HG02852 (cell line): ENCODE results near the gene NPIPA1.
"Not testable (repeated sequence)": the region's sequence is repeated elsewhere in the genome, so short reads cannot be mapped to it uniquely, and the experiment has no call there.

ENCODE experiments used
- ATAC-seq: cut with Tn5 transposase; IDR thresholded peaks from one replicate; pipeline ENCODE4 v1.9.1; 2021; ENCODE audit warnings: mild to moderate bottlenecking, moderate library complexity; ENCODE audit not compliant: unreplicated experiment

The NPIPA1 gene

GRCh38 chr16:14937143-14937542 is at the start of gene NPIPA1:
NPIPA1 (plus strand) TSS chr16:14937443; CDS start chr16:14937443, 0 bp downstream.
- ATAC-seq = not testable (repeated sequence)

DNA sequence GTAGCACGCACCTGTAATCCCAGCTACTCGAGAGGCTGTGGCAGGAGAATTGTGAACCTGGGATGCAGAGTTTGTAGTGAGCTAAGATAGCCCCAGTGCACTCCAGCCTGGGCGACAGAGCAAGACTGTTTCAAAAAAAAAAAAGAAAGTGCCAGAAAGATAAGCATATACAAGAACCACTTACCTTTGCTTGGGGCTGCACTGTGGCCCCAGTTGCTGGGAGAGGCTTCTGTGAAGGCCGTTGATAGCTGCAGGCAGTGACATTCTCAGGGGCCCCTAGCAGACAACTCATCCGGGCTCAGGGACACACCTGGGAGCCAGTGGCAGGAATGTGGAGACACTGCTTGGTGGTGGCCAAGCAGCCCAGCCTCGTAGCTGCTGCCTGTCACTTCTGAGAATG is 45.1 kb upstream of the NPIPA1 start:
- not testable (repeated sequence) for ATAC-seq

DNA sequence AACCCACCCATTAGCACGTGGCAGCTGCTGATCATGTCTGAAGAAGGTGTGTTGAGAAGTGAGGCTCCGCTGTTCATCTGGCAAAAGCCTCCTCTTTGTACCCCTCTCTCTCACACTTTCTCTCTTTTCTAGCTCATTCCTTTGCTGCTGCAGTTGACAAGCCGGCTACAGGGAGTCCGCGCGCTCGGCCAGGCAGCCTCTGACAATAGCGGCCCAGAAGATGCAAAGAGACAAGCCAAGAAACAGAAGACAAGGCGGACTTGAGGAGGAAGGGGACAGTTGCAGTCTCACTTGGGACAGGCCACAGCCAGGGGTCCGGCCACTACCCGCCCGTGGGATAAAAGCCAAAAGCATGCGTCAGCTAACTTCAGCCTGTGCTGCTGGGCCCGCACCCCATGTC is 41.9 kb upstream of the NPIPA1 start:
- ATAC-seq = not testable (repeated sequence)

GRCh38 chr16:14896023-14896422 is 41.2 kb upstream of the NPIPA1 start:
- not testable (repeated sequence) for ATAC-seq

- not testable (repeated sequence) for ATAC-seq
Observed at GRCh38 chr16:14897006-14897664, 40.1 kb upstream of the NPIPA1 start.

DNA sequence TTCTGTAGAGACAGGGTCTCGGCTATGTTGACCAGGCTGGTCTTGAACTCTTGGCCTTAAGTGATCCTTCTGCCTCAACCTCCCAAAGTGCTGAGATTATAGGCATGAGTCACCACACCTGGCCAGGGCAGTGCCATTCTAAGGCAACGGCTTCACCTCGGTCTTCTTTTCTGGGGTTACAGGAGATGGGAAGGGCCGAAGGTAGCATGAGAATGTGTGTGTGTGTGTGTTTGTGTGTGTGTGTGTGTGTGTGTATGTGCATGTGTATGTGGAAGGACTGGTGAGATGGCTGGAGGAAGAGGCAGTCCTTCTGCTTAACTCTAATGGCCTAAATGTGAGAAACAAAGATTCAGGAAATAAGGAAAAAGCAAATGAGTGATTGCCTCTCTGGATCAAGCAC is 39.1 kb upstream of the NPIPA1 start:
- ATAC-seq = not testable (repeated sequence)

GRCh38 chr16:14903191-14903957 is 33.9 kb upstream of the NPIPA1 start:
- not testable (repeated sequence) for ATAC-seq

- ATAC-seq = not testable (repeated sequence)
Observed at GRCh38 chr16:14909744-14910143, 27.5 kb upstream of the NPIPA1 start.

DNA sequence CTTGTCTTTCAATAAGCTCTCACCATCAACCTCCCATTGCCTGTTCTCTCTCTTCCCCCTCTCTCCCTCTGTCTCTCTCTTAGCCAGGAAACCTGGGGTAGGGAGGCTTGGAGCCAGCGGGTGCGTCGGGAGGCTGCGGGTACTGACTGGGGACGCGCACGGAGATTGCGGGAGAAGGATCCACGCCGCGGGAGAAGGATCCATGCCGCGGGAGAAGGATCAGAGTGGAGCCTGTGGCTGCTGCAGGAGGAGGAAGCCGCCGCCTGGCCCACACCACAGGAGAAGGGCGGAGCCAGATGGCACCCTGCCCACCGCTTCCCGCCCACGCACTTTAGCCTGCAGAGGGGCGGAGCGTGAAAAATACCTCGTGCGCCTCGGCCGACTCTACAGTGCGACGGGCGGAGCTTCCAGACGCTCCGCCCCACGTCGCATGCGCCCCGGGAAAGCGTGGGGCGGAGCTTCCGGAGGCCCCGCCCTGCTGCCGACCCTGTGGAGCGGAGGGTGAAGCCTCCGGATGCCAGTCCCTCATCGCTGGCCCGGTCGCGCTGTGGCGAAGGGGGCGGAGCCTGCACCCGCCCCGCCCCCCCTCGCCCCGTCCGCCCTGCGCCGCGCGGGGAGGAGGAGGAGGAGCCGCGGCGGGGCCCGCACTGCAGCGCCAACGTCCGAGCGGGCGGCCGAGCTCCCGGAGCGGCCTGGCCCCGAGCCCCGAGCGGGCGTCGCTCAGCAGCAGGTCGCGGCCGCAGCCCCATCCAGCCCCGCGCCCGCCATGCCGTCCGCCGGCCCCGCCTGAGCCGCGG is 26.2 kb upstream of the NPIPA1 start:
- not testable (repeated sequence) for ATAC-seq

DNA sequence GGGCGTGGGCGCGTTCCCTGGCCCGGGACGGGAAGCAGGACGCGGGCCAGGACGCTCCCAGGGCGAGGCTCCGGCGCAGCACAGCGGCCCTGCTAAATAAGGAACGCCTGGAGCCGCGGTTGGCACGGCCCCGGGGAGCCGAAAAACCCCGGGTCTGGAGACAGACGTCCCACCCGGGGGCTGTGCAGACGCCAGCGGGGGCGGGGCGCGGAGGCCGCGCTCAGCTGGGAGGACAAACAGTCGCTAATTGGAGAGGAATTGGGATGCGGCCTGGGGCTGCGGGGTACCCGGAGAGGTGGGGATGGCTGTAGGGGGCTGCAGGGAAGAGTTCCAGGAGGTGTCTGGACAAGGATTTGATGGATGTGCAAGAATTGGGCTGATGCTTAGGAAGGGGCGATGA is 25.3 kb upstream of the NPIPA1 start:
- not testable (repeated sequence) for ATAC-seq

GRCh38 chr16:14912588-14912987 is 24.7 kb upstream of the NPIPA1 start:
- ATAC-seq = not testable (repeated sequence)

DNA sequence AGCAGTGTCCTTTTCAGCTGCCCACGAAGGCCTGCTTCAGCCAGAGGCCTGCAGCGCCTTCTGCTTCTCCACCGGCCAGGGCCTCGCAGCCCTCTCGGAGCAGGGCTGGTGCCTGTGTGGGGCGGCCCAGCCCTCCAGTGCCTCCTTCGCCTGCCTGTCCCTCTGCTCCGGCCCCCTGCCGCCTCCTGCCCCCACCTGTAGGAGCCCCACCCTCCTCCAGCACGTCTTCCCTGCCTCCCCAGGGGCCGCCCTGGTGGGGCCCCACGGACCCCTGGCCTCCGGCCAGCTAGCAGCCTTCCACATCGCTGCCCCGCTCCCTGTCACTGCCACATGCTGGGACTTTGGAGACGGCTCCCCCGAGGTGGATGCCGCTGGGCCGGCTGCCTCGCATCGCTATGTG is 18.7 kb upstream of the NPIPA1 start:
- not testable (repeated sequence) for ATAC-seq

DNA sequence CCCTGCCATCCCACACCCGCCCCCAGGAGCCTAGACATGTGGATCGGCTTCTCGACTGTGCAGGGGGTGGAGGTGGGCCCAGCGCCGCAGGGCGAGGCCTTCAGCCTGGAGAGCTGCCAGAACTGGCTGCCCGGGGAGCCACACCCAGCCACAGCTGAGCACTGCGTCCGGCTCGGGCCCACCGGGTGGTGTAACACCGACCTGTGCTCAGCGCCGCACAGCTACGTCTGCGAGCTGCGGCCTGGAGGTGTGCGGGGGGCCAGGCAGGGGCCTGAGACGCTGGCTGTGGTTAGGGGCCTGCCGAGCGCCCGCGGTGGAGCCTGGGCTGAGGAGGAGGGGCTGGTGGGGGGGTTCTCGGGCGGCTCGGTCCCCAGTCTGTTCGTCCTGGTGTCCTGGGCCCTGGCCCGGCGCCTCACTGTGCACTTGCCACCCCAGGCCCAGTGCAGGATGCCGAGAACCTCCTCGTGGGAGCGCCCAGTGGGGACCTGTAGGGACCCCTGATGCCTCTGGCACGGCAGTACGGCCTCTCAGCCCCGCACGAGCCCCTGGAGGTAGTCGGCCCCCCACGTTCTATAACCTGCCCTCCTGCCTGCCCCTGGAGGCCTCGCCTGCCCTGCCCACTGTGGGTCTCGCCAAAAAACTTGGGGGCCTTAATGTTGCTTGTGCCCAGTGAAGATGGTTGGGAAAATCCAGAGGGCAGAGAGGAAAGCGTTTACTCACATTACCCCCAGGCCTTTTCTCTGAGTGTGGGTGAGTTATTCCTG is 17.2 kb upstream of the NPIPA1 start:
- not testable (repeated sequence) for ATAC-seq

- not testable (repeated sequence) for ATAC-seq
Observed at GRCh38 chr16:14922285-14922684, 15.0 kb upstream of the NPIPA1 start.

GRCh38 chr16:14922968-14923367 is 14.3 kb upstream of the NPIPA1 start:
- not testable (repeated sequence) for ATAC-seq

- not testable (repeated sequence) for ATAC-seq
Observed at GRCh38 chr16:14923394-14924088, 13.7 kb upstream of the NPIPA1 start.

GRCh38 chr16:14924359-14924758 is 12.9 kb upstream of the NPIPA1 start:
- not testable (repeated sequence) for ATAC-seq

- not testable (repeated sequence) for ATAC-seq
Observed at GRCh38 chr16:14924982-14925381, 12.3 kb upstream of the NPIPA1 start.

- not testable (repeated sequence) for ATAC-seq
Observed at GRCh38 chr16:14928064-14928714, 9.1 kb upstream of the NPIPA1 start.
